Measurements from ENCODE around the gene PPP3R1. TPM values are rescaled to one million over a fixed set of nuclear protein-coding genes. Genes with fewer than 3 reads are reported as not detected.

PPP3R1 gene
- total RNA-seq, 2 donors from 2014 or later, result 57.4 to 59.5 TPM

GRCh38 chr2:68195096-68195495, 57.2 kb downstream of the PPP3R1 start:
- no peaks in the 10 kb centered on the region for H3K27me3 ChIP-seq (ENCODE audit: control insufficient read depth, insufficient read depth, low read length, poor library complexity, severe bottlenecking)
- no peak for DNase-seq
- no peak for TF ChIP-seq CTCF (conservative IDR thresholded peaks at IDR 0.05)
- Mint-ChIP-seq H3K27me3 (ENCODE audit: insufficient read depth) (no peaks in the 10 kb centered on the region), H3K27ac (no peak overlapping the region), H3K9me3 (no peaks in the 10 kb centered on the region), H3K4me1 (peaks cover 21% of the 10 kb centered on the region), H3K4me3 (no peak overlapping the region), H3K36me3 (ENCODE audit: low read depth) (peaks cover 4% of the 10 kb centered on the region)
- H3K4me1 ChIP-seq (ENCODE audit: control insufficient read depth, insufficient read depth, low read length), result peaks cover 4% of the 10 kb centered on the region
- H3K9ac ChIP-seq (ENCODE audit: extremely low read depth, low read length, poor library complexity, severe bottlenecking), result no peak overlapping the region
- no peaks in the 10 kb centered on the region for H3K36me3 ChIP-seq (ENCODE audit: control insufficient read depth, insufficient read depth, low read length)
- H3K9me3 ChIP-seq (ENCODE audit: control insufficient read depth, low read length), result no peaks in the 10 kb centered on the region
- H3K27ac ChIP-seq (ENCODE audit: low read depth, low read length), result no peak overlapping the region
- no peak overlapping the region for H3K4me3 ChIP-seq (ENCODE audit: low read length)

- Histone ChIP-seq H3K9me3 (ENCODE audit: control insufficient read depth, low read length) (no peaks in the 10 kb centered on the region), H3K27ac (ENCODE audit: low read depth, low read length) (no peak overlapping the region), H3K27me3 (ENCODE audit: control insufficient read depth, insufficient read depth, low read length, poor library complexity, severe bottlenecking) (no peaks in the 10 kb centered on the region), H3K4me3 (ENCODE audit: low read length) (no peak overlapping the region), H3K36me3 (ENCODE audit: control insufficient read depth, insufficient read depth, low read length) (no peaks in the 10 kb centered on the region), H3K4me1 (ENCODE audit: control insufficient read depth, insufficient read depth, low read length) (peaks cover 4% of the 10 kb centered on the region), H3K9ac (ENCODE audit: extremely low read depth, low read length, poor library complexity, severe bottlenecking) (no peak overlapping the region)
- Mint-ChIP-seq H3K27ac (no peak overlapping the region), H3K36me3 (ENCODE audit: low read depth) (peaks cover 4% of the 10 kb centered on the region), H3K4me3 (no peak overlapping the region), H3K27me3 (ENCODE audit: insufficient read depth) (no peaks in the 10 kb centered on the region), H3K4me1 (peaks cover 21% of the 10 kb centered on the region), H3K9me3 (no peaks in the 10 kb centered on the region)
- TF ChIP-seq CTCF (conservative IDR thresholded peaks at IDR 0.05), result no peak
- 93 to 100% methylated on average over 3 to 4 of the region's 4 CpGs for WGBS, 2 experiments (ENCODE audit: insufficient coverage in 1 of 2, insufficient read length in 1 of 2)
- DNase-seq, result no peak
Measured at GRCh38 chr2:68193787-68194372, 58.5 kb downstream of the PPP3R1 start.

- DNase-seq, result no peak
- H3K36me3 ChIP-seq (ENCODE audit: control insufficient read depth, insufficient read depth, low read length), result no peaks in the 10 kb centered on the region
- H3K27me3 ChIP-seq (ENCODE audit: control insufficient read depth, insufficient read depth, low read length, poor library complexity, severe bottlenecking), result no peaks in the 10 kb centered on the region
- Mint-ChIP-seq H3K27me3 (ENCODE audit: insufficient read depth) (no peaks in the 10 kb centered on the region), H3K4me3 (no peak overlapping the region), H3K36me3 (ENCODE audit: low read depth) (peaks cover 4% of the 10 kb centered on the region), H3K9me3 (no peaks in the 10 kb centered on the region), H3K4me1 (peaks cover 21% of the 10 kb centered on the region), H3K27ac (no peak overlapping the region)
- no peak overlapping the region for H3K27ac ChIP-seq (ENCODE audit: low read depth, low read length)
- no peak overlapping the region for H3K9ac ChIP-seq (ENCODE audit: extremely low read depth, low read length, poor library complexity, severe bottlenecking)
- WGBS, 2 experiments (ENCODE audit: insufficient coverage in 1 of 2, insufficient read length in 1 of 2), result 87% methylated on average over 3 of the region's 3 CpGs; no CpG with 5 or more reads in 1 of the 2 experiments
- no peaks in the 10 kb centered on the region for H3K9me3 ChIP-seq (ENCODE audit: control insufficient read depth, low read length)
- peaks cover 4% of the 10 kb centered on the region for H3K4me1 ChIP-seq (ENCODE audit: control insufficient read depth, insufficient read depth, low read length)
- TF ChIP-seq CTCF (conservative IDR thresholded peaks at IDR 0.05), result no peak
- no peak overlapping the region for H3K4me3 ChIP-seq (ENCODE audit: low read length)
Measured at GRCh38 chr2:68193144-68193543, 59.2 kb downstream of the PPP3R1 start.
